ENCODE data around the gene MFNG.

The MFNG gene

DNA sequence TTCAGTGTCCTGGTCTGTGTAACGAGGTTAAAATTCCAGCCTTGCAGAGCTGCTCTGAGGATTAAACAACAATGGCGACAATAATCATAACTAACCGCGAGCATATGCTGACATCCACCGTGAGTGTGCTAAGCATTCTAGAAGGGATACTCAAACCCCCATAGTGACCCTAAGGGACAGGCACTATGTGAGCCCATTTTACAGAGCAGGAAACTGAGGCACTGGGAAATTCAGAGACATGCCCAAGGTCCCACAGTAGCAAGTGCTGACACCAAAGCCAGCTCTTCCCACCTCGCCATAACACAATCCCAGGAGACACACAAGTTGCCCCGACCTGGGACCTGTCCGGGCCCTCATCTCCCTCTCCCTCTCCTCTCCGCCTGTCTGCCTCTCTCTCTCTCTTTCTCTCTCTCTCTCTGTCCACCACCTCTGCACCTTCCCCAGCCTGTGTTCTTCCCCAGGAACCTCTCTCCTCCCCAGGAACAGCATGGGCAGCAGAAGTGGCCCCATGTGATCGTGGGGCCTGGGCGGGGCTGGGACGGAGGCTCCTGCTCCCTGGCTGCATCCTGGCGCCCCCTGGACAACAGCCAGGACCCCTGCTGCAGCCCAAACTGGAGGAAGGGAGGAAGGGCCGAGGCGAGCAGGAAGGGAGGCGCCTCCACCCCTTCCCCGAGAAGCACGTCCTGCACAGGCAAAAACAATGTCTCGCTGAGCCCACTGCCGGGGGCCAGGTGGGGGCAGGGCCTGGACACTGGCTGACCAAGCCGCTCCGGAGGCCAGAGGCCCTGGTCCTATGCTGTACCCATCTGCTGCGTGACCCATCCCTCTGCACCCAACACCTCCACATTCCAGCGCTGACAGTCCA lies 14.8 kb upstream of the MFNG start:
- TF ChIP-seq, protein P1, sequence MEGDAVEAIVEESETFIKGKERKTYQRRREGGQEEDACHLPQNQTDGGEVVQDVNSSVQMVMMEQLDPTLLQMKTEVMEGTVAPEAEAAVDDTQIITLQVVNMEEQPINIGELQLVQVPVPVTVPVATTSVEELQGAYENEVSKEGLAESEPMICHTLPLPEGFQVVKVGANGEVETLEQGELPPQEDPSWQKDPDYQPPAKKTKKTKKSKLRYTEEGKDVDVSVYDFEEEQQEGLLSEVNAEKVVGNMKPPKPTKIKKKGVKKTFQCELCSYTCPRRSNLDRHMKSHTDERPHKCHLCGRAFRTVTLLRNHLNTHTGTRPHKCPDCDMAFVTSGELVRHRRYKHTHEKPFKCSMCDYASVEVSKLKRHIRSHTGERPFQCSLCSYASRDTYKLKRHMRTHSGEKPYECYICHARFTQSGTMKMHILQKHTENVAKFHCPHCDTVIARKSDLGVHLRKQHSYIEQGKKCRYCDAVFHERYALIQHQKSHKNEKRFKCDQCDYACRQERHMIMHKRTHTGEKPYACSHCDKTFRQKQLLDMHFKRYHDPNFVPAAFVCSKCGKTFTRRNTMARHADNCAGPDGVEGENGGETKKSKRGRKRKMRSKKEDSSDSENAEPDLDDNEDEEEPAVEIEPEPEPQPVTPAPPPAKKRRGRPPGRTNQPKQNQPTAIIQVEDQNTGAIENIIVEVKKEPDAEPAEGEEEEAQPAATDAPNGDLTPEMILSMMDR (IDR thresholded peaks at IDR 0.05; ENCODE audit: borderline replicate concordance, control extremely low read depth, extremely low read depth, insufficient read depth, missing control alignments): no peak
- in situ Hi-C loops (cut with MboI; ENCODE audit: low sequenced_read_pairs, unreplicated experiment): no loop called here
- DNase-seq (ENCODE audit: low spot score): no peak

- DNase-seq (ENCODE audit: low spot score): no peak
- in situ Hi-C loops (cut with MboI; ENCODE audit: low sequenced_read_pairs, unreplicated experiment): no loop called here
- TF ChIP-seq, protein P1 (IDR thresholded peaks at IDR 0.05; ENCODE audit: borderline replicate concordance, control extremely low read depth, extremely low read depth, insufficient read depth, missing control alignments): no peak
These were observed 13.8 kb upstream of the MFNG start for GRCh38 chr22:37499789-37500540.

- DNase-seq (ENCODE audit: low spot score): no peak
- in situ Hi-C loops (cut with MboI; ENCODE audit: low sequenced_read_pairs, unreplicated experiment): no loop called here
- TF ChIP-seq, protein P1 (IDR thresholded peaks at IDR 0.05; ENCODE audit: borderline replicate concordance, control extremely low read depth, extremely low read depth, insufficient read depth, missing control alignments): no peak
These were observed 13.0 kb upstream of the MFNG start for GRCh38 chr22:37499027-37499707.

DNA sequence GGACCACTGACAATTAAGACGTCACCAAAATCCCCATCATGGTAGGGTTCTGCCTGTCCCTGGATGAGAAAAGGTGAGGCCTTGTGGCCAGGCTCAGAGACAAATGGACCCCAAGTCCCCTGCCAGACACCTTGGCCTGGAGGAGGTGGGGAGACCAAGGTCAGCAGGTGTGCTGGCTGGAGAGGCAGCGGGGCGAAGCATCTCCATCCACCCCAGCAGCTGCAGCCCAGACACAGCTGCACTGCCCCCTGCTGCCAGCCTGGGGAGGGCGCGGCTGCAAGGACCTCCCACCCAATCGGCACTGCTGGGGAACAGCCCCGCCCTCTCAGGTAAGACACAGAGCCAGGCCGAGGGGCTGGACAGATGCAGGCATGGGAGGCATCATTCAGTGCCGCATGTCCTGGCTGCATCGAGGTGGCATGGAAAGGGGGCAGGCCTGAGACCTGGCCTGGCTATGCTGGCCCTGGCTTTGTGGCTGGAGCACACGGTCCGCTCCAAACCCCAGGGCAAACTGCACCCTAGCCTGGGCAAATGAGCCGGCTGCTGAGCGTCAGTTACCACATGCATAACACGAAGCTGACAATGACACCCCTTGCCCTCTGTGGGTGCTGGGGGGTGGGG lies 12.2 kb upstream of the MFNG start:
- TF ChIP-seq, protein P1 (IDR thresholded peaks at IDR 0.05; ENCODE audit: borderline replicate concordance, control extremely low read depth, extremely low read depth, insufficient read depth, missing control alignments): peak; percentile 71
- in situ Hi-C loops (cut with MboI; ENCODE audit: low sequenced_read_pairs, unreplicated experiment): no loop called here
- DNase-seq (ENCODE audit: low spot score): peak; percentile 89

DNA sequence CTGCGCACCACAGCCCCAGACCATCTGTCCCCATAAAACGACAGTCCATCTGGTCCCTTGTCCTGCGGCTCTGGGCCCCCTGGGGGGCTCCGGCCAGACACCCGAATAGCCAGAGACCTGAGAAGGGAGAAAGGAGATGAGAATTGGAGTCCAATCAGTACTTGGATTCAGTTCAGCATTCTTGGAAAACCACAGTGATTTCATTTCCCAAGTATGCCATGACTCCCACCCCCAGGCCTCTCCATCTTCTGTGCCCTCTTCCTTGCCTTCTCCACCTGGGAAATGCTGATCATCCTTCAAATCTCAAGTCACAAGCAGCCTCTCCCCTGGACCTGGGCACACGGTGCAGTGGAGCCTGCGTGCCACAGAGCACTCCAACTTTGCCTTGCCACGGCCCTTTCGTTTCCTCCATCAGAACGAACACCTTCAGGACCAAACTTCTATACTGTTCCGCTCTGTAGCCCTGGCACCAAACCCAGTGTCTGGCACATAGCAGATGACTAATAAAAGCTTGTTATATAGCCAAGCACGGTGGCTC lies 10.9 kb upstream of the MFNG start:
- TF ChIP-seq, protein P1 (IDR thresholded peaks at IDR 0.05; ENCODE audit: borderline replicate concordance, control extremely low read depth, extremely low read depth, insufficient read depth, missing control alignments): no peak
- in situ Hi-C loops (cut with MboI; ENCODE audit: low sequenced_read_pairs, unreplicated experiment): no loop called here
- DNase-seq (ENCODE audit: low spot score): no peak

DNA sequence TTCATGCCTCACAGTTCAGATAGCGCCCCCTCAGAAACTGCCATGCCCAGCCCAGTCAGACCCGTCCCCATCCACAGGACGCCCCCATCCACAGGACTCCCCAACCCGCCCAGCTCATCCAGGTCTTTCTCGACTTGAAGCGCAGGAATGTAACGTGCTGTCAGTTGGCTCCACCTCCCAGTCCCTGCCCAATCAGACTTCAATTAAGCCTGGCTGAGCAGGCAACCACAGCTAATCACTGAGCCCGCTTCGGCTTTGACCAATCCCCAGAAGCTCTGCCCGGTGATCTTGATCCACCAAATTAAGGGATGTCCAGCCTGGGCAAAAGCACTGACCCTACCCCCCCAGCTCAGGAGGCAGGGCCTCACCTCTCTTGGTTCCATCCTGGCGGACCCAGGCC lies 10.5 kb upstream of the MFNG start:
- in situ Hi-C loops (cut with MboI; ENCODE audit: low sequenced_read_pairs, unreplicated experiment): no loop called here
- no peak for DNase-seq (ENCODE audit: low spot score)
- TF ChIP-seq, protein P1 (IDR thresholded peaks at IDR 0.05; ENCODE audit: borderline replicate concordance, control extremely low read depth, extremely low read depth, insufficient read depth, missing control alignments): no peak
